GM12874 (cell line): ENCODE results near the gene SNTG2.

Source experiments
- CTCF ChIP-seq: IDR thresholded peaks from 2 replicates; pipeline ENCODE4 v1.5.1; 2011; ENCODE audit warnings: low read depth, mild to moderate bottlenecking, control low read depth, low read length, moderate library complexity; ENCODE audit not compliant: insufficient read depth

SNTG2 gene

GRCh38 chr2:1104364-1104763 lies 153.7 kb downstream of the SNTG2 start:
- TF ChIP-seq CTCF = no peak

DNA sequence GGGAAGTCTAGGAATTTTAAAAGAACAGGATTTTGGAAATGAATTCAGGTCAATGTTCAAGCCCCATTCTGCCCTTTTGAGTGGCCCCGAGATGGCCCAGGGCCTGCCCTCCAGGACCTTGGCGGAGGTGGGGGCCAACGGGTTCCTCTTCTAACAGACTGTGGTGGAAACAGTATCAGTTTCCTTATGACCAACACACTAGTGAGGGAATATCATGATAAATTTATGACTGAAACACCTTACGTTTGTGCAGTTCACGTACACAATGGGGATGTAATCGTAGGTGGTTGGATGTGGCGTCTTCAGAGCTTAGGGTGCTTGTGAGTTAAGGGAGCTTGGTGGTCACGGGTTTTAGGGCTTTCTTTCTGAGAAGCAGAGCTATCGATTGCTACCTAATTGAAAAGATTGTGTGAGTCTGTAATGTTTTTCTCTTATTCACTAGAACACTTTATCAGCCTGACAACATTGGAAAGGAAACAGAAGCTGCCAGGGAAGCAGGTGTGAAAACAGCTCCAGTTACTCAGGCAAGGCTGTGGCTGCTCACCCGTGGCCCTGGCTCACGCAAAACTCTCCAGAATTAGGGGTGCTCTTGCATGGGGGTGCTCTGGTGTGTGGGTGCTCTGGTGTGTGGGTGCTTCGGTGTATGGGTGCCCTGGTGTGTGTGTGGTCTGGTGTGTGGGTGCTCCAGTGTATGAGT lies 165.3 kb downstream of the SNTG2 start:
- TF ChIP-seq CTCF = no peak

- no peak for TF ChIP-seq CTCF
Measured at GRCh38 chr2:1117569-1117968, 166.9 kb downstream of the SNTG2 start.

DNA sequence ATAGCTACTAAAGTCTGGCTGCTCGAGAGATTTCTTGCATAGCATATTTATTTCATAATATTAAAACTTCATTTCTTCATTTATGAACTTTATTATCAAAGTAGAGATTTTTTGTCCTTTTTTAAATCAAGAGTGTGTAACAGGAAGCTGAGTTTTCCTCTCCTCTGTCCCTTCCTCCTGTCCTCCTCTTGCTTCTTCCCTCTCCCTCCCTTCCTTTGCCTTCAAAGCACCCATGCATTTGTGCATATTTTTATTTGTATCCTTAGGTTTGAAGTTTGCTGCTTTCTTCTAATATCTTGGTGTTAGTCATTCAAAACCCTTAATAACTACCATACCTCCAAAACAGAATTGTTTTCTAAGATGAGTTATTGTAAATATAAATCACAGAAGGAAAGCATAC lies 174.6 kb downstream of the SNTG2 start:
- TF ChIP-seq CTCF = no peak

GRCh38 chr2:1125633-1126370 lies 175.2 kb downstream of the SNTG2 start:
- TF ChIP-seq CTCF = no peak

GRCh38 chr2:1129982-1130381 lies 179.3 kb downstream of the SNTG2 start:
- TF ChIP-seq CTCF = no peak

- TF ChIP-seq CTCF = no peak
Measured at GRCh38 chr2:1130922-1131321, 180.3 kb downstream of the SNTG2 start.
